HepG2 (cell line): ENCODE measurements around the gene HFM1. TPM values are rescaled to one million over a fixed set of nuclear protein-coding genes. Genes with fewer than 3 reads are reported as not detected.

ENCODE experiments used
- ATAC-seq: fragments of 200-7000 bp; cut with Tn5 transposase; 3 replicates; pipeline ENCODE4 v1.9.1; 2020; ENCODE audit warnings: mild to moderate bottlenecking, moderate library complexity
- BruUV-seq: library from RNA; stranded (reverse); fragments of 400-500 nt; replicated peaks from 2 replicates; lab custom pipeline; 2021; lab: Mats Ljungman, UMichigan
- CTCF ChIA-PET: fragments of 300-600 bp; formaldehyde crosslinking; extraction: SDS; loops from one replicate; lab custom pipeline; 2021; ENCODE audit warnings: low total read pairs, inconsistent platforms, low intra/inter-chr PET ratio; lab: Yijun Ruan, JAX
- POLR2A ChIA-PET: fragments of 350-600 bp; sonication (Branson Sonifier 250); formaldehyde crosslinking; loops from one replicate; lab custom pipeline; 2020; ENCODE audit warnings: antibody characterized with exemption, inconsistent platforms; lab: Yijun Ruan, JAX
- DNase-seq: peaks from one replicate; pipeline ENCODE4 v3.0.0-alpha.2; 2015; ENCODE audit warnings: low spot score
- FAIRE-seq: peaks from 3 replicates; lab custom pipeline; 2011; peaks lifted over from hg19 to GRCh38; lab: Jason Lieb, UNC
- H2AFZ ChIP-seq: one replicate; pipeline ENCODE4 v1.6.1; 2011; ENCODE audit warnings: low read length, inconsistent platforms
- H3K27ac ChIP-seq: fragments of 300-600 bp; 3 replicates; pipeline ENCODE4 v1.8.0; 2011; ENCODE audit warnings: mixed run types, mild to moderate bottlenecking, mixed read lengths, low read length, inconsistent platforms; ENCODE audit not compliant: insufficient read depth; ENCODE audit errors: extremely low read length
- H3K27me3 ChIP-seq, 2 experiments: fragments of 200-600 bp in 1 of 2; 2 replicates in 1 of 2; 3 replicates in 1 of 2; pipeline versions ENCODE4 v1.6.0 to v1.8.0; 2011; ENCODE audit warnings: low read length in 2 of 2, mild to moderate bottlenecking in 2 of 2, moderate library complexity in 2 of 2, inconsistent platforms in 1 of 2; ENCODE audit not compliant: insufficient read depth in 2 of 2, control insufficient read depth in 1 of 2
- H3K36me3 ChIP-seq, 2 experiments: fragments of 200-600 bp in 1 of 2; replicated peaks in 1 of 2; 2 replicates in 1 of 2; 3 replicates in 1 of 2; pipeline versions ENCODE4 v1.5.1 to v1.8.0; 2011; ENCODE audit warnings: low read length in 2 of 2, inconsistent platforms in 1 of 2; ENCODE audit not compliant: insufficient read depth in 2 of 2, control insufficient read depth in 1 of 2
- H3K4me1 ChIP-seq: 2 replicates; pipeline ENCODE4 v1.5.1; 2012; ENCODE audit warnings: low read length, inconsistent platforms; ENCODE audit not compliant: insufficient read depth
- H3K4me2 ChIP-seq: 2 replicates; pipeline ENCODE4 v1.6.0; 2011; ENCODE audit warnings: low read depth, low read length, inconsistent platforms
- H3K4me3 ChIP-seq, 3 experiments: fragments of 200-600 bp in 1 of 3; sonication (generic), shearing (Covaris generic) in 1 of 3; replicated peaks in 1 of 3; 2 replicates each; pipeline ENCODE4 v1.5.1; 2011 to 2016; ENCODE audit warnings: low read length in 3 of 3, inconsistent platforms in 2 of 3, low read depth in 2 of 3, mild to moderate bottlenecking in 2 of 3, control low read depth in 1 of 3, mixed read lengths in 1 of 3; ENCODE audit not compliant: insufficient read depth in 1 of 3
- H3K79me2 ChIP-seq: one replicate; pipeline ENCODE4 v1.6.1; 2011; ENCODE audit warnings: low read length, inconsistent platforms; ENCODE audit not compliant: insufficient read depth
- H3K9ac ChIP-seq: 2 replicates; pipeline ENCODE4 v1.6.0; 2011; ENCODE audit warnings: mild to moderate bottlenecking, low read depth, low read length, inconsistent platforms; ENCODE audit not compliant: insufficient read depth
- H3K9me3 ChIP-seq: 2 replicates; pipeline ENCODE4 v1.5.1; 2012; ENCODE audit warnings: mild to moderate bottlenecking, low read length
- H4K20me1 ChIP-seq: 2 replicates; pipeline ENCODE4 v1.6.0; 2011; ENCODE audit warnings: inconsistent platforms, mild to moderate bottlenecking, low read length, moderate library complexity; ENCODE audit not compliant: insufficient read depth
- FOXA3 ChIP-seq: IDR thresholded peaks from 2 replicates; pipeline ENCODE4 v1.6.1; 2016; ENCODE audit warnings: missing genetic modification reagents, missing compliant biosample characterization
- HMG20A ChIP-seq: IDR thresholded peaks from 2 replicates; pipeline ENCODE4 v1.6.1; 2016; ENCODE audit warnings: borderline replicate concordance
- MAFF ChIP-seq: IDR thresholded peaks from 2 replicates; pipeline ENCODE4 v1.6.1; 2011; ENCODE audit warnings: low read depth, low read length, improper control_type of control experiment
- ZFY ChIP-seq: sonication (generic); formaldehyde crosslinking; IDR thresholded peaks from 2 replicates; pipeline ENCODE4 v1.4.0; 2020; ENCODE audit warnings: missing genetic modification reagents
- ZNF646 ChIP-seq: sonication (generic); formaldehyde crosslinking; IDR thresholded peaks from 2 replicates; pipeline ENCODE4 v1.9.0; 2021; ENCODE audit warnings: mild to moderate bottlenecking, missing genetic modification reagents
- in situ Hi-C: cut with HindIII; loops from 2 replicates; pipeline ENCODE4 v1.10.0; 2017; ENCODE audit warnings: low pct_unique_long_range_greater_than_20kb; ENCODE audit not compliant: extremely low pct_ligation_motif_present
- intact Hi-C: fragments of 100-400 bp; cut with micrococcal nuclease; formaldehyde crosslinking; loops from one replicate; pipeline ENCODE4 v1.10.0; 2022; ENCODE audit not compliant: unreplicated experiment
- polyA plus RNA-seq, 8 experiments: library from polyadenylated mRNA; depleted of rRNA in 3 of 8; stranded (reverse) in 7 of 8; unstranded in 1 of 8; fragments of >200 nt; fragmentation: Illumina TruSeq in 4 of 8; extraction: Trizol in 4 of 8; gene quantifications; 2 replicates each; pipeline versions ENCODE4 v1.2.1 to v1.2.3, GENCODE V29; 2011 to 2016; ENCODE audit warnings: low read depth in 4 of 8, missing spikeins in 1 of 8, mixed read lengths in 1 of 8; ENCODE audit not compliant: insufficient read depth in 1 of 8
- total RNA-seq, 5 experiments: library from RNA; depleted of rRNA; stranded (reverse); fragments of >200 nt; fragmentation: Illumina TruSeq; extraction: Trizol; gene quantifications; 2 replicates each; pipeline ENCODE4 v1.2.3, GENCODE V29; 2016; ENCODE audit warnings: low read depth in 1 of 5
- TF ChIP-seq, protein P1 (sequence below): sonication (generic); formaldehyde crosslinking; IDR thresholded peaks from 2 replicates; pipeline ENCODE4 v1.4.0; 2020; ENCODE audit warnings: missing genetic modification reagents

The HFM1 gene
- total and polyA plus RNA-seq, 2 of the 13 experiments (the other 11 are each of a cell fraction or from before 2014, with no cell fraction given): 0.29 to 1.4 TPM

DNA sequence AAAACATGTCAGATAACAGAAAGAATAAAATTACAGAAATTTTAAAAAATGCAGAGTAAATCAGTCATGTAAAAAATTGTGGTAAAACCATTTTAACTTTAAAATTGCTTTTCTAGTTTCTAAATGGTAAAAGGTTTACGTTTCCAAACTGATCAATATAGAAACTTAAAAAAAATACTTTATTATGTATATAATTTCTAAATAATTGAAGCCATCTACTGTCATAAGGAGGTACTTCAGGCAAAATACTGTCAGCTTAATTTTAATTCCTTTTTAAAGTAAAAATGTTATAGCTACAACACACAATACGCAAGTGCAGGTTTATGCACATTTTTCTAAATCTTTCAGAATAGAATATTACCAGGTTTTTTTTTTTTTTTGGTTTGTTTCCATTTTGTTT lies 159.9 kb downstream of the HFM1 start (continued):
- TF ChIP-seq ZNF646 (CRISPR knock-in tag): no peak
- TF ChIP-seq, protein P1, sequence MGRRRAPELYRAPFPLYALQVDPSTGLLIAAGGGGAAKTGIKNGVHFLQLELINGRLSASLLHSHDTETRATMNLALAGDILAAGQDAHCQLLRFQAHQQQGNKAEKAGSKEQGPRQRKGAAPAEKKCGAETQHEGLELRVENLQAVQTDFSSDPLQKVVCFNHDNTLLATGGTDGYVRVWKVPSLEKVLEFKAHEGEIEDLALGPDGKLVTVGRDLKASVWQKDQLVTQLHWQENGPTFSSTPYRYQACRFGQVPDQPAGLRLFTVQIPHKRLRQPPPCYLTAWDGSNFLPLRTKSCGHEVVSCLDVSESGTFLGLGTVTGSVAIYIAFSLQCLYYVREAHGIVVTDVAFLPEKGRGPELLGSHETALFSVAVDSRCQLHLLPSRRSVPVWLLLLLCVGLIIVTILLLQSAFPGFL (CRISPR knock-in tag): no peak

DNA sequence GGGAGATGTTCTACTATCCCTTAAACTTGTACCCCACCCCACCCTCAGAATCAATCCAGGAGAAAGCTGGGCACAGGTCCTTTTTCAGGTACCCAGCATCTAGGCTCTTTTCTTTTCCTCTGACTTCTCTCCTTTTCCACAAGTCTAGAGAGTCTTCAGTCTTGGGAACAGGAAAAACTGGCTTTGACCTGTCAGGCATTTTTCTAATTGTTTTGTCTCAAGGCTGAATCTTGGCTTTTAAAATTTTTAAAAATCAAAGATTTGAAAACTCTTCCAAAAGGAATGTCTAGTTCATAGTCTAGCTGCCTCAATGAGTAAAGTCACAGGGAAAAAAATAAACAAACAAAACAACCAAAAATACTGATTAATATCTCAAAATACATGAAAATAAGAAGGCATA lies 161.5 kb downstream of the HFM1 start:
- H2AFZ ChIP-seq: no peak overlapping the region
- H3K27me3 ChIP-seq: no peaks in the 10 kb centered on the region
- H3K27ac ChIP-seq: no peak overlapping the region
- H3K4me3 ChIP-seq: no peak overlapping the region
- CTCF ChIA-PET: no interaction called here
- intact Hi-C loops: no loop called here
- POLR2A ChIA-PET: no interaction called here
- no peaks in the 10 kb centered on the region for H3K9me3 ChIP-seq
- H3K9ac ChIP-seq: no peak overlapping the region
- H3K4me1 ChIP-seq: no peaks in the 10 kb centered on the region
- no peak for ATAC-seq
- DNase-seq: no peak
- no peaks in the 10 kb centered on the region for H3K79me2 ChIP-seq
- BruUV-seq: no TSS peak
- no peaks in the 10 kb centered on the region for H3K36me3 ChIP-seq
- H4K20me1 ChIP-seq: no peaks in the 10 kb centered on the region
- H3K4me2 ChIP-seq: no peak overlapping the region
- TF ChIP-seq MAFF: no peak
- no peak for TF ChIP-seq FOXA3 (CRISPR knock-in tag)
- no peak for TF ChIP-seq ZFY (CRISPR knock-in tag)
- no peak for TF ChIP-seq HMG20A (CRISPR knock-in tag)
- no peak for FAIRE-seq
- in situ Hi-C loops: no loop called here
